ENCODE measurements around the gene CHRNA10.

The CHRNA10 gene

DNA sequence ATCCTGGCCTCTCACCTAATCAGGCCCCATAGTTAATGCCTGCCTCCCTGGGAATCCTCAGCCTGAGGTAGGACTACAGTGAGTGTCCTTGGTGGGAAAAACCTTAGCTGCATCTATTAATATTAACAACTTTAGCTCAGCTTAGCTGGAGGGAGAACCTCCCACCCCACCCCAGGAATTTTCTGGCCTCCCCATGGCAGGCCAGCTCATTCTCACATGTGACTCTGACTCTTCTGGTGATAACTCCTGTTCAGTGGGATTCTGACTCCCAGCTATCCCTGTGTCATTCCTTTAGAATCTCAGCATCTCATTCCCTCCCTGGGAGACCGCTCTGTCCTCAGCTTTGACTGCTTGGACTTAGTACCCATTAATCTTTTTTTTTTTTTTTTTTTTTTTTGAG lies 43.9 kb downstream of the CHRNA10 start:
- no peak overlapping the region for H3K4me3 ChIP-seq (ENCODE audit: low read depth, low read length)
- ChIA-PET POLR2A (interaction anchor here (0.5 to 0.7 kb wide), 3 partner anchors 13 to 1550 kb away, joined by 3 read pairs; no protein-coding TSS in a partner anchor), CTCF (interaction anchor here (1.1 to 2.1 kb wide), 4 partner anchors 12 to 214 kb away, joined by 3 to 10 read pairs (median 4); no protein-coding TSS in a partner anchor)
- TF ChIP-seq, protein P1, sequence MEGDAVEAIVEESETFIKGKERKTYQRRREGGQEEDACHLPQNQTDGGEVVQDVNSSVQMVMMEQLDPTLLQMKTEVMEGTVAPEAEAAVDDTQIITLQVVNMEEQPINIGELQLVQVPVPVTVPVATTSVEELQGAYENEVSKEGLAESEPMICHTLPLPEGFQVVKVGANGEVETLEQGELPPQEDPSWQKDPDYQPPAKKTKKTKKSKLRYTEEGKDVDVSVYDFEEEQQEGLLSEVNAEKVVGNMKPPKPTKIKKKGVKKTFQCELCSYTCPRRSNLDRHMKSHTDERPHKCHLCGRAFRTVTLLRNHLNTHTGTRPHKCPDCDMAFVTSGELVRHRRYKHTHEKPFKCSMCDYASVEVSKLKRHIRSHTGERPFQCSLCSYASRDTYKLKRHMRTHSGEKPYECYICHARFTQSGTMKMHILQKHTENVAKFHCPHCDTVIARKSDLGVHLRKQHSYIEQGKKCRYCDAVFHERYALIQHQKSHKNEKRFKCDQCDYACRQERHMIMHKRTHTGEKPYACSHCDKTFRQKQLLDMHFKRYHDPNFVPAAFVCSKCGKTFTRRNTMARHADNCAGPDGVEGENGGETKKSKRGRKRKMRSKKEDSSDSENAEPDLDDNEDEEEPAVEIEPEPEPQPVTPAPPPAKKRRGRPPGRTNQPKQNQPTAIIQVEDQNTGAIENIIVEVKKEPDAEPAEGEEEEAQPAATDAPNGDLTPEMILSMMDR (IDR thresholded peaks at IDR 0.05; ENCODE audit: insufficient read depth, low read length, missing control alignments) = no peak
- DNase-seq (ENCODE audit: low read depth, low spot score) = peak; percentile 60

DNA sequence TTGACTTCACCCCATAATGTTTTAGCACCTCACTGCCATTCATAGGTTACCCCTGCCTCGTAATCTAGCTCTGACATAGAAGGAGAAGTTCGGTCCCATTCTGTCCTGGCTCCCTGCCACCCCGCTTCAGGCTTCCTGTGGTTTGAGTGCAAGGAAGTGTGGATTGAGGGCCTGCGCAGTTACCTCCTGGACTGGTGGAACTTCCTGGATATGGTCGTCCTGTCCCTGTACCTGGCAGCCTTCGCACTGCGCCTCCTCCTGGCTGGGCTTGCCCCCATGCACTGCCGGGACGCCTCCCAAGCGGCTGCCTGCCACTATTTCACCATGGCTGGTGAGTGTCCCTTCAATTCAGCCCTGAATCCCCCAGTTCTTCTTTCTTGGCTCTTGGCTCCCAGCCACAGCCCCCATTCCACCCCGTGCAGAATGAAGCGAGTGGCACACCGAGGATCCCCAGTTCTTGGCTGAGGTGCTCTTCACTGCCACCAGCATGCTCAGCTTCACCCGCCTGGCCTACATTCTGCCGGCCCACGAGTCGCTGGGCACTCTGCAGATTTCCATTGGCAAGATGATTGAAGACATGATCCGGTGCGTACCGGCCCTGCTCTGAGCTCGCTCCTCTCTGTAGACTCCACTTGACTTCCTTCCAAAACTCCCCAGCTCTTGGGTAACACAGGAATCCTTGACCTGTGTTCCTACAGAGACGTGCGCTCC lies 44.8 kb downstream of the CHRNA10 start:
- CTCF ChIA-PET = interaction anchor here (1.1 to 2.1 kb wide), 3 partner anchors 12 to 215 kb away, joined by 3 to 10 read pairs (median 5); no protein-coding TSS in a partner anchor
- H3K4me3 ChIP-seq (ENCODE audit: low read depth, low read length) = no peak overlapping the region
- POLR2A ChIA-PET = no interaction called here

DNA sequence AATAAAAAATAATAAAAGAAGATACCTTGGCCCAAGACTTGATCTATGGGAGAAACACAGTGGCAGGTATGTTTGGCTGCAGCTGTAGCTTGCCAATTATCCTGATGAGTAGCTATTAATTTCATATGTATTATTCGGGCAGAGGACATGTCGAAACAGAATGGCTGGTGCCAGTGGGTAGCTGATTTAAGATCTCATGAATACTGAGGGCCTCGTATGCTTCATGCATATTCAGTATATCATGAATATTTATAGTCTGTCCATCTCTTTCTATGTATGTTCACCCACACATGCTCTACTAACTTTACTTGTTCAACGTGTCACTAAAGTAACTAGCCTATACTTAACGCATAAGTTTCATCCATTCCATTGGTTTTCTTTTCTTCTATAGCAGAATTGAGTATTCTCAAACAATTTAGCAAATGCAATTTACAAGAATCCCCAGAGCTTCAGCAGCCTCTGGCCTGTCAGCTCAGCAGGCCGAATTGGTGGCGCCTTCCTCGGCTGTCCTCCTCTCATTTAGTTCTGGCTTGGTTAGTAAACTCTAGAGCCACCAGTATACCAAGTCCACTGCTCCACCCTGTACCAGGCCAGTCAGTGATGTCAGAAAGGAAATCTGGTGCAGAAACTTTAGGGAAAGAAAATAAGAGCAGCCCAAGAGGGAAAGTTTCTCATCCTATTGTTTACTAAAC lies 47.3 kb downstream of the CHRNA10 start:
- TF ChIP-seq, protein P1 (IDR thresholded peaks at IDR 0.05; ENCODE audit: insufficient read depth, low read length, missing control alignments) = no peak
- no peak for DNase-seq (ENCODE audit: low read depth, low spot score)
- ChIA-PET POLR2A (no interaction called here), CTCF (interaction anchor here (3.1 kb wide), 1 partner anchor 14 kb away, joined by 20 read pairs; no protein-coding TSS in a partner anchor)
- no peak overlapping the region for H3K4me3 ChIP-seq (ENCODE audit: low read depth, low read length)

More for the DNA sequence above, 44.8 kb downstream of the CHRNA10 start:
- TF ChIP-seq, protein P1 (IDR thresholded peaks at IDR 0.05; ENCODE audit: insufficient read depth, low read length, missing control alignments) = no peak
- no peak for DNase-seq (ENCODE audit: low read depth, low spot score)

DNA sequence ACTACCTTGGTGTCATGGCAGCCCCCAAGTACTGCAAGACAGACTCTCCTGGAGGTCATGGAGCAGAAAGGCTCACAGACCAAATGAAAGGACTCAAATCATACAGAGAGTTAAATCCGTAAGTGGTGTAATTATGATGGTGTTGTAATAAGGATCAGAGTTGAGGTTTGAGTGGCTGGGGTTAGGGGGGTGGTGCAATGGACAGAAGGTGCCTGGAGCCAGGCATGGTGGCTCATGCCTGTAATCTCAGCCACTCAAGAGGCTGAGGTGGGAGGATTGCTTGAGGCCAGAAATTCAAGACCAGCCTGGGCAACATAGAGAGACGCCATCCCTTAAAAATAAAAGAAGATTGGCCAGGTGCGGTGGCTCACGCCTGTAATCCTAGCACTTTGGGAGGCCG lies 48.1 kb downstream of the CHRNA10 start:
- DNase-seq (ENCODE audit: low read depth, low spot score) = no peak
- ChIA-PET POLR2A (no interaction called here), CTCF (interaction anchor here (3.1 kb wide), 1 partner anchor 13 kb away, joined by 20 read pairs; no protein-coding TSS in a partner anchor)
- H3K4me3 ChIP-seq (ENCODE audit: low read depth, low read length) = no peak overlapping the region
- TF ChIP-seq, protein P1 (IDR thresholded peaks at IDR 0.05; ENCODE audit: insufficient read depth, low read length, missing control alignments) = no peak

DNA sequence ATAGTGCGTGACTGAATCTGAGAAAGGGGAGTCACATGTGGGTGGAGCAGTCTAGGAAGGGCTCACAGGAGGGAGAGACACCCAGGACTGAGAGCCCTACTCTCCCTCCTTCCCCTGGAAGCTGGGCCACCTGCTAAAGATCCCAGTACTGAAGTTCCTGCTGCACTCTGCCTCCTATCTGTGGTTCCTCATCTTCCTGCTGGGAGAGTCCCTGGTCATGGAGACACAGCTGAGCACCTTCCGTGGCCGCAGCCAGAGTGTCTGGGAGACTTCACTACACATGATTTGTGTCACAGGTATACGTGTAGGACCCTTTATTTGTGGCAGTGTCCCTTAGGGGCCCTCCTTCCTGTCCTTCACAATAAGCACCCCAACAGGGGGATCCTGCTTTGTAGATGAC lies 48.7 kb downstream of the CHRNA10 start:
- H3K4me3 ChIP-seq (ENCODE audit: low read depth, low read length) = no peak overlapping the region
- ChIA-PET POLR2A (no interaction called here), CTCF (interaction anchor here (3.1 kb wide), 1 partner anchor 13 kb away, joined by 20 read pairs; no protein-coding TSS in a partner anchor)
- no peak for DNase-seq (ENCODE audit: low read depth, low spot score)
- TF ChIP-seq, protein P1 (IDR thresholded peaks at IDR 0.05; ENCODE audit: insufficient read depth, low read length, missing control alignments) = no peak

DNA sequence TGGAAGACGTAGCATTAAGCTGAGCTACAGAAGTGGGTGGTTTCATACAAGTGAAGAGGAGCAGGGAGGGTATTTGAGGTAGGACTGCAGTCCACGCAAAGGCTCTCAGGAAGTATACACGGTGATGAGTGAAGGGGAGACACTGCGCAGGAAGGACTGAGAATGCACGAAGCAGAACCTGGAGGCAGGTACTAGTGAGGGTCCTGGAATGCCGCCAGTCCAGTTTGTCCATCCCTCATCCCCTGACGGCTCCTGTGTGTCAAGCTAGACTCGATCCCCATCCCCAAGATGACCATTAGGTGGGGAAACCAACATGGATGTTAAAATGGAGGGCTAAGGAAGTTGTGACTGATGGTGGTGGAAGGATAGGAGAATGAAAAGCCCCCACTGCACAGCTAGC lies 53.2 kb downstream of the CHRNA10 start:
- TF ChIP-seq, protein P1 (IDR thresholded peaks at IDR 0.05; ENCODE audit: insufficient read depth, low read length, missing control alignments) = no peak
- CTCF ChIA-PET = interaction anchor here (2.3 kb wide), 1 partner anchor 9 kb away, joined by 14 read pairs; no protein-coding TSS in a partner anchor
- H3K4me3 ChIP-seq (ENCODE audit: low read depth, low read length) = no peak overlapping the region
- DNase-seq (ENCODE audit: low read depth, low spot score) = no peak
- POLR2A ChIA-PET = no interaction called here

All from AG04449 (cell line).